NB4 (cell line): ENCODE results near the gene APOB.

ENCODE experiments used
- DNase-seq: peaks from one replicate; pipeline ENCODE4 v3.0.0; 2010; ENCODE audit warnings: low read depth
- H3K4me3 ChIP-seq: one replicate; pipeline ENCODE4 v1.5.1; 2011; ENCODE audit warnings: mild to moderate bottlenecking, low read depth, low read length, moderate library complexity
- CTCF ChIP-seq: IDR thresholded peaks from one replicate; pipeline ENCODE4 v1.5.1; 2012; ENCODE audit warnings: low read depth, low read length
- MAX ChIP-seq: IDR thresholded peaks from 2 replicates; pipeline ENCODE4 v1.6.1; 2011; ENCODE audit warnings: low read depth, low read length
- MYC ChIP-seq: IDR thresholded peaks from 2 replicates; pipeline ENCODE4 v1.6.1; 2011; ENCODE audit warnings: low read depth, low read length
- POLR2A ChIP-seq: IDR thresholded peaks from 2 replicates; pipeline ENCODE4 v1.6.1; 2011; ENCODE audit warnings: mild to moderate bottlenecking; ENCODE audit not compliant: insufficient read length; ENCODE audit errors: extremely low read depth

APOB gene

GRCh38 chr2:21024722-21025389, 19.0 kb downstream of the APOB start:
- no peak overlapping the region for H3K4me3 ChIP-seq
- no peak for DNase-seq
- TF ChIP-seq POLR2A (no peak), CTCF (no peak), MAX (no peak), MYC (no peak)

GRCh38 chr2:21024198-21024597, 19.7 kb downstream of the APOB start:
- H3K4me3 ChIP-seq: no peak overlapping the region
- no peak for DNase-seq
- TF ChIP-seq MYC (no peak), CTCF (no peak), POLR2A (no peak), MAX (no peak)

- TF ChIP-seq MYC (no peak), MAX (no peak), POLR2A (no peak), CTCF (no peak)
- H3K4me3 ChIP-seq: no peak overlapping the region
- no peak for DNase-seq
Measured at GRCh38 chr2:21023419-21024181, 20.3 kb downstream of the APOB start.

- TF ChIP-seq POLR2A: no peak
- no peak for DNase-seq
- no peak overlapping the region for H3K4me3 ChIP-seq
Measured at GRCh38 chr2:21022792-21023367, 21.0 kb downstream of the APOB start.

GRCh38 chr2:21021430-21021829, 22.4 kb downstream of the APOB start:
- no peak for TF ChIP-seq POLR2A
- no peak for TF ChIP-seq CTCF
- TF ChIP-seq MYC: no peak
- TF ChIP-seq MAX: no peak
- no peak for DNase-seq

GRCh38 chr2:21020668-21021288, 23.1 kb downstream of the APOB start:
- DNase-seq: no peak
- no peak for TF ChIP-seq MYC
- TF ChIP-seq POLR2A: no peak
- no peak for TF ChIP-seq CTCF
- no peak overlapping the region for H3K4me3 ChIP-seq

More at GRCh38 chr2:21021430-21021829, 22.4 kb downstream of the APOB start:
- no peak overlapping the region for H3K4me3 ChIP-seq
